ENCODE data around the gene MTMR10.

Gene MTMR10

DNA sequence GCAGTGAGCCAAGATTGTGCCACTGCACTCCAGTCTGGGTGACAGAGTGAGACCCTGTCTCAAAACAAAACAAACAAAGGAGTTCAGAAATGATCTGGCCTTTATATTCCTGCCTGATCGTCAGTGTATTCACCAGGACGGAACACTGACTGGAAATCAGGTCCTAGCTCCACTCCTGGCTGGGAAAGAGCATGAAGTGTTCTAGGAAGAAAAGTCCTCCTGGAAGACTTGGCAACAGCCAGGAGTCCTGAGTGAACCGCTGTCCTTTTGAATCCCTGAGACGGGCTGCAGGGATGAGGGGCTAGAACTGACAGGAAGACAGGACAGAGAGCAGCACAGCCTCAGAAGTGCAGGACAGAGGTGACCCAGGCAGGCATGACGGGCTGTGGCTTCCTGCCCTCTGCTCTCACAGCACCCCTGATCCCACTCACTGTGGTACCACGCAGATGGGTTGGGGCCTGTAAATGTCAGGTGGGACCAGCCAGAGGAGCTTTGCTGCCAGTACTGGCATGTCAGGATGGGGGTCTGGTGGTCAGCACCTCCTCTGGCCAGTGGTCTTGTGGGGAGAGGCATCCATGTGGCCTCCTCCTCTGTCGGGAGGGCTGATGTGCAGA lies 64.2 kb downstream of the MTMR10 start:
- H3K27ac ChIP-seq = no peak overlapping the region
- TF ChIP-seq, protein P1, sequence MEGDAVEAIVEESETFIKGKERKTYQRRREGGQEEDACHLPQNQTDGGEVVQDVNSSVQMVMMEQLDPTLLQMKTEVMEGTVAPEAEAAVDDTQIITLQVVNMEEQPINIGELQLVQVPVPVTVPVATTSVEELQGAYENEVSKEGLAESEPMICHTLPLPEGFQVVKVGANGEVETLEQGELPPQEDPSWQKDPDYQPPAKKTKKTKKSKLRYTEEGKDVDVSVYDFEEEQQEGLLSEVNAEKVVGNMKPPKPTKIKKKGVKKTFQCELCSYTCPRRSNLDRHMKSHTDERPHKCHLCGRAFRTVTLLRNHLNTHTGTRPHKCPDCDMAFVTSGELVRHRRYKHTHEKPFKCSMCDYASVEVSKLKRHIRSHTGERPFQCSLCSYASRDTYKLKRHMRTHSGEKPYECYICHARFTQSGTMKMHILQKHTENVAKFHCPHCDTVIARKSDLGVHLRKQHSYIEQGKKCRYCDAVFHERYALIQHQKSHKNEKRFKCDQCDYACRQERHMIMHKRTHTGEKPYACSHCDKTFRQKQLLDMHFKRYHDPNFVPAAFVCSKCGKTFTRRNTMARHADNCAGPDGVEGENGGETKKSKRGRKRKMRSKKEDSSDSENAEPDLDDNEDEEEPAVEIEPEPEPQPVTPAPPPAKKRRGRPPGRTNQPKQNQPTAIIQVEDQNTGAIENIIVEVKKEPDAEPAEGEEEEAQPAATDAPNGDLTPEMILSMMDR (conservative IDR thresholded peaks at IDR 0.05) = no peak
- no peak for TF ChIP-seq ZFX (IDR thresholded peaks at IDR 0.05)

- H3K27ac ChIP-seq = no peak overlapping the region
- TF ChIP-seq, protein P1 (conservative IDR thresholded peaks at IDR 0.05) = no peak
- no peak for TF ChIP-seq ZFX (IDR thresholded peaks at IDR 0.05)
These were observed 65.3 kb downstream of the MTMR10 start for GRCh38 chr15:30926161-30926560.

DNA sequence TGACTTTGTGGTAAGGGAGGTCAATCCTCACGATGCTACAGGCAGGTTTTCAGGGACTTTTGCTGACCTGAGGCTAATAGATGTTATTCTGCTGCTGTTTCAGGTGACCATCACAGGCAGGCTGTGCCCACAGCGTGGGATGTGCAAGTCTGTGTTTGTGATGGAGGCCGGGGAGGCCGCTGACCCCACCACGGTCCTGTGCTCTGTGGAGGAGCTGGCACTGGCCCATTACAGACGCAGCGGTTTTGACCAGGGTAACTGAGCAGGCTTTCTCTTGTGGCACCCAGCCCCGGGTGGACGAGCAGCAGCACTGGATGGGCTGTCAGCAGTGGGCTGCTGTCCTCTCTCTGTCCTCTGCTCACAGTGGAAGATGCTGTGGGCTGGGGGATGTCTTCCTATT lies 65.7 kb downstream of the MTMR10 start:
- TF ChIP-seq, protein P1 (conservative IDR thresholded peaks at IDR 0.05) = no peak
- no peak for TF ChIP-seq ZFX (IDR thresholded peaks at IDR 0.05)
- no peak overlapping the region for H3K27ac ChIP-seq

- H3K27ac ChIP-seq = no peak overlapping the region
- TF ChIP-seq, protein P1 (conservative IDR thresholded peaks at IDR 0.05) = no peak
- no peak for TF ChIP-seq ZFX (IDR thresholded peaks at IDR 0.05)
These were observed 67.1 kb downstream of the MTMR10 start for GRCh38 chr15:30924353-30924752.

DNA sequence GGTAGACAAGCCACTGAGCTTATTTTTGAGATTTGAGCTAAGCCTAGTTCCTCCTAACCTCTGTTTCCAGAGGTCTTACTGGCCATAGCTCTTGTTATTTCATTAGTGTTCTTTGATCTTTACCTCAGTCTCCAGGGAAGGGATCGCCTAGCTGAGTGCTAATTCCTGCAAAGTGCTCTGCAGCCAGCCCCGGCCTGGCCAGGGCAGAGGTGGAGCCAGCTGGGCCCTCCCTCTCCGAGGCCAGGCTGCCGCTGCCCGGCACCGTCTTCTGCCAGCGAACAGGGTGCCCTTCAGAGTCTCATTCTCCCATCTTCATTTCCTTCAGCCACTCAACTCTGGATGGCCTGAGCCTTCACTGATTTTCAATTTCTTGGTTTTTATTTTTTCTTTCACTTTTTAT lies 68.0 kb downstream of the MTMR10 start:
- TF ChIP-seq ZFX (IDR thresholded peaks at IDR 0.05) = no peak
- TF ChIP-seq, protein P1 (conservative IDR thresholded peaks at IDR 0.05) = no peak
- no peak overlapping the region for H3K27ac ChIP-seq

DNA sequence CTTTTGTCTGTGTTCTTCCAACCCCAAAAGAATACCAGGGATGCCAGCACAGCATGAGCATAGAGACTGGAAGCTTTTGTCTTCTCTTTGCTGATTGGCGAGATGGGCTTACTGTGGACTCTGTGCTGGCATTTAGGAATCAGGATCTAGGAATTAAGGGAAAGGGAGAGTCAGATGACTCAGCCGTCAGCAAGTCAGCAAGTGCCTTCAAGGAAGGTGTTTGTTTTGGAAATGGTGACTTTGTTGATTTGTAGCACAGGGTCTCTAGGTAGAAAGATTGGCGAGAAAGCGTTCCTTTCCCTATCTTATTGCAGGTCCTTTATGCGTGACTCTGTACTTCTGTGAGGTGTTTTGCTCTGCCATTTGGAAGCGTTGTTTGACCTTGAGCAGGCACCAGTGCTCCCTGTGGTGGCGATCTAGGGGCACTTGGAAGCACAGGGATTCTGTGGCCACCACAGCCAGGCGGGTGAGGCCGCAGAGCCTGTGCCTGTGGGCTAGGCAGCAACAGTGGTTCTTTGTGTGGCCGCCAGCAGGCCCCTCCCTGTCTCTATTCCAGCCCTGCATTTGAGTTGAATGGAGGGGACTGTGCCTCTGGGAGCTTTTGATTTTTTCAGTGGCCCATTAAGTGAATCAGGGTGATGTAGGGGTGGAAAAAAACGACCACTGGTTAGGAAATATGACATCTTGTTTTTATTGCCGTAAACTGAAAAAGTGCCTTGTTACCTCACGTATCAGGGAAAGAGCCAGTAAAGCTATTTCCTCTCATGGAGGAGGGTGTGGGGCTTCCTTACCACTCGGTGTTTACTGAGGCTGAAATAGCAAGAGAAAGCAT lies 68.7 kb downstream of the MTMR10 start:
- no peak overlapping the region for H3K27ac ChIP-seq
- no peak for TF ChIP-seq ZFX (IDR thresholded peaks at IDR 0.05)
- TF ChIP-seq, protein P1 (conservative IDR thresholded peaks at IDR 0.05) = no peak

GRCh38 chr15:30921781-30922479 lies 69.5 kb downstream of the MTMR10 start:
- TF ChIP-seq ZFX (IDR thresholded peaks at IDR 0.05) = no peak
- TF ChIP-seq, protein P1 (conservative IDR thresholded peaks at IDR 0.05) = no peak
- no peak overlapping the region for H3K27ac ChIP-seq
